ENCODE results near the gene MCRS1.

The MCRS1 gene

DNA sequence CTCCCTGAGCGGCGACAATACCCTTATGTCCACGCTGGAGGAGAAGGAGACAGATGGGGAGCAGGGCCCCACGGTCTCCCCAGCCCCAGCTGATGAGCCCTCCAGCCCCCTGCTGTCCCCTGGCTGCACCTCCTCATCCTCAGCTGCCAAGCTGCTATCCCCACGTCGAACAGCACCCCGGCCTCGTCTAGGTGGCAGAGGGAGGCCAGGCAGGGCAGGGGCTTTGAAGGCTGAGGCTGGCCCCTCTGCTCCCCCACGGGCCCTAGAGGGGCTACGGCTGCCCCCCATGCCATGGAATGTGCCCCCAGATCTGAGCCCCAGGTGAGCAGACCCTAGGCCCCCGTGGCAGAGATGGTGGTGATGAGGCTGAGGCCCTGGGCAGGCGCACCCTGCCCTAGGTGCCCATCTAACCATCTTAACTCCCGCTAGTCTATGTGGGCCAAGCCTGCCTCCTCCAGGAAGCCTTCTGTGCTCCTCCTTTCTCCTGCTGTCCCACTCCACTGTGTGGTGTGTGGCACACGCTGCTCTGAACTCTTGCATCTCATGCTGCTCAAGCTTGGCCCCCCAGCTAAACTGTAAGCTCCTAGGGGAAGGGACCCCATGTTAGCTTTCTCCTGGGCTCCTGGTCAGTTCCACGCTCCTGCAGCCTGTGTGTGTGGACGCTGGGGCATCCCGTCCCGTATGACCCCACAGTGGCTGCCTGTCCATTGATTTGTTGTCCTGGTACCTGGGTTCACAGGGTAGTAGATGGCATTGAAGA, 12.1 kb downstream of the MCRS1 start:
- no peak for DNase-seq

GRCh38 chr12:49554266-49554665, 13.7 kb downstream of the MCRS1 start:
- no peak for DNase-seq

DNA sequence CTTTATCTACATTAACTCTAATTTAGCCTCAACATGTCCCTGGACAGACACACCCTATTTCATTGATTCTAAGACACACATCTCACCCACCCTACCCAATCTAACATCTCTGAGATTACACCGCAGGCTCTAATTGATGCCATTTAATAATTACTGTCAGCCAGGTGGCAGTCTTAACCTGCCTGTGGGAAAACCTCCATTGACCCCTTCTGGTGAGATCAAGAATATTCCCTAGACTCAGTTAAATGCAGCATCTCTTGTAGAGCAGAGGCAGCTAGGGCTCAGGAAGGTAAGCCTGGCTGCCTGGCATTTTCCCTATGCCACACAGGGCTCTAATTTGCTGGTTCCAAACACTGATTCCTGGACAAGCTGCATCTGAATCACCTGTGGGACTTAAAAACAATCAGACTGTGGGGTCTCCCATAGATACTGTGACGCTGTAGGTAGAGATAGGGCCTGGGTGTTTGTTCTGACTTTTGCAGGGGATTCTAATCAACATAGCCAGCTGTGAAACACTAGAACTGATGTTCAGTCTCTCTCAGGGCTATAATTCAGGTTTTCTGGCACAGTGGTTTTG, 14.3 kb downstream of the MCRS1 start:
- no peak for DNase-seq

GRCh38 chr12:49552899-49553298, 15.0 kb downstream of the MCRS1 start:
- DNase-seq: no peak

GRCh38 chr12:49552425-49552824, 15.5 kb downstream of the MCRS1 start:
- no peak for DNase-seq

GRCh38 chr12:49552014-49552413, 15.9 kb downstream of the MCRS1 start:
- DNase-seq: no peak

DNA sequence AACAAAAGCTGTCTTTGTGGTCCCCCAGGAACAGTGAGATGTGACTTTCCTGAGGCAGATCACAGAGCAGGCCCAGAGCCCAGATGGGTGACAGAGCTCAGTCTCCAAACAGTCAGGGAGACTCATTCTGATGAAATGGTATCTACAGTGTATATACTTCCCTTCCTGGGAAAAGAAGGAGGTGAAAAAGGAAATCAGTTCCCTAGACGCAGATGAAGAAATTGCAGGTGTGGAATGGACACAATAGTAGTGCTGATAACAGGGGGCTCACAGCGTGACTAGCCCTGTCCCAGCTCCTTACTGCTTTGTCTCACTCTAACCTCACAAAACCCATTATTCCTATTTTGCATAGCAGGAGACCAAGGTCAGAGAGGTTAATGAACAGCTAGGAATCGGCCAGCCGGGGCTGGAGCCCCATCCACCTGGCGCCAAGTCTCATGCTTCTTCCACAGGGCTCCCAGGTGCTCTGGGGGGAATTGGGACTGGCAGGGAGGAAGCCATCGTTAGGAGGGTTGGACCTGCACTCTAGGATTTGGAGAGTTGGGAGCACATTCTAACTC, 17.2 kb downstream of the MCRS1 start:
- DNase-seq: no peak

DNA sequence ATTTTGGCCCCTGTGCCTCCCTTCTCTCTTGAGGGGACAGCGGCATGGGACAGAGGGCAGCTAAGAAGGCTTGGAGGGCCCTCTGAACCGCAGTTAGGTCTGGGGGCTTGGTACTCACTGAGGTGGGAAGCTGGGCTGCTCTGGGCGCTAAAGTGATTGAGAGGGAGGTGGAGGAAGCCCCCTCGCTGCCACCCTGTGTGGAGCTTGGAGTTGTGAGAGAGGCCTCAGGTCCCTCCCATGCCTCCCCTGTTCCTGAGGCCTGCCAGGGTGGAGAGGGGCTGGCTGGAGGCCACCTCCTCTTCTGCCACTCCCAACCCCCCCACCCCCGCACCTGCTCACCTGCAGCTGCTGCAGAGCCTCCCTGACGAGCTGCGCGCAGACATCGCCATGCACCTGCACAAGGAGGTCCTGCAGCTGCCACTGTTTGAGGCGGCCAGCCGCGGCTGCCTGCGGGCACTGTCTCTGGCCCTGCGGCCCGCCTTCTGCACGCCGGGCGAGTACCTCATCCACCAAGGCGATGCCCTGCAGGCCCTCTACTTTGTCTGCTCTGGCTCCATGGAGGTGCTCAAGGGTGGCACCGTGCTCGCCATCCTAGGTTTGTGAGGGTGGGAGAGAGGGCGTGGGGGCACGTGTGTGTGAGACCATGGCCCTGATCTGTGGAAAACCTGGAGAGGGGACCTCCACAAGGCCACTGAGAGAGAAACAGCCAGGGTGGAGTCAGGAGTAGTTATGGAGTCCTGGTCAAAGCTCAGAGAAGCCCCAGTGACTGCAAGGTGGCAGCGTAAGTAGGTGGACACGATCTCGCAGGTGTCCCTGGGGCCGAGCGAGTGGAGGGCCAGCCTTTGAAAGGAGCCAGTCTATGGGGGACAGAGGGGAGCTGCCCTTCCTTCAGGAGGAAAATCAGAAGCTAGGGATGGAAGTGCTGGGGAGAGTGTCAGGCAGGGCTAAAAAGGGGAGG, 17.9 kb downstream of the MCRS1 start:
- DNase-seq: no peak

DNA sequence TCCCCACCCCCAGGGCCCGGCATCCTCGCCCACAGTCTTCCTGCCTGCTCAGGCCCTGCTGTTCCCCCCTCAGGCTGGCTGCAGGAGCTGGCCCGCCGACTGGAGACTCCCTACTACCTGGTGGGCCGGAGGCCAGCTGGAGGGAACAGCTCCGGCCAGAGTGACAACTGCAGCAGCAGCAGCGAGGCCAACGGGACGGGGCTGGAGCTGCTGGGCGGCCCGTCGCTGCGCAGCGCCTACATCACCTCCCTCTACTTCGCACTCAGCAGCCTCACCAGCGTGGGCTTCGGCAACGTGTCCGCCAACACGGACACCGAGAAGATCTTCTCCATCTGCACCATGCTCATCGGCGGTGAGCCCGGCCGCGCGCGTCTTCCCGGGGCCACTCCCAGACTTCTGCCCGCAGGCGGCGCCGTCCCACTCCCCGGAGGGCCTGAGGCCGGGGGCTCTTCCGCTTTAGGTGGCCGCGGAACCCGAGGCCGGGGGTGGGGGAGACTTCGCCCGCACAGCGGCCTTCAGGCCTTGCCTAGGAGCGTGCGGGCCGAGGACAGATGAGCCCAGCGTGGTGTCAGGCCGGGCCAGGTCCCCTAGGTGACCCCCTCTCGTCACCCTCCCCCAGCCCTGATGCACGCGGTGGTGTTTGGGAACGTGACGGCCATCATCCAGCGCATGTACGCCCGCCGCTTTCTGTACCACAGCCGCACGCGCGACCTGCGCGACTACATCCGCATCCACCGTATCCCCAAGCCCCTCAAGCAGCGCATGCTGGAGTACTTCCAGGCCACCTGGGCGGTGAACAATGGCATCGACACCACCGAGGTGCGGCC, 18.9 kb downstream of the MCRS1 start:
- DNase-seq: no peak

GRCh38 chr12:49548481-49548821, 19.5 kb downstream of the MCRS1 start:
- DNase-seq: no peak

GRCh38 chr12:49547090-49547690, 20.8 kb downstream of the MCRS1 start:
- DNase-seq: no peak

DNA sequence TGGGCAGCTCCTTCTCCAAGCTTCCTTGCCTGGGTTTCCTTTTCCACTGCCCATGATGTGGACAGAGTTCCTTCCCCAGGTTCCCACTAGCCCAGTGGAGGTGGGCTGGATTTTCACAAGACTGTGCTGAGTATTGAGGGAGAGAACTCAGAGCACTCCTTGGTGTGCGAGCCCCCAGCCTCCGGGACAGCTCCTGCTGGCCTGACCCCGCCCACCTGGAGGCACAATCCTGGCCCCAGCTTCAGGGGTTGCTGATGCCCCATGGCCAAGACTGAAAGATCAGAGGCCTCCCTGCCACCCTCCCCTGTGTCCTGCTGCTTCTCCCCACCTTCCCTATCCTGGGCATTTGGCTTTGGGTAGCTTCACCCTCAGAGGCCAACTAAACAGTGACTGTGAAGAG, 21.5 kb downstream of the MCRS1 start:
- DNase-seq: no peak

DNA sequence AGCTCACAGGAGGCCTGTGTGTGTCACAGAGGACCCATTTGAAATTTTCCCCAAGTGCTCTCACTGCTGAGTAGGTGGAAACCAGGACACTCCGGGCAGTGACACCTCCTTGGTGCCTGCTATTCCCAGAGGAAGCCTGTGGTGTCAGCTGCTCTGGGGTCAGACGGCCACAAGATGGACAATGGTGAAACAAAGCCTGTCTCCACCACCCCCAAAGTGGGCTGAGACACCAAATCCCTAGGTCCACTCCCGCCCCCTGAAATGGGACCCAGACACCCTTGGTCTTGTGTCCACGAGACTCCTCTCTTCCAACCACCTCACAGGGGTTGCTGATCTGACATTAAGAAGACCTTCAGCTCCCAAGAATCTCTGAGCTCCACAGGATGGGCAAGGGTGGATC, 22.1 kb downstream of the MCRS1 start:
- DNase-seq: no peak

- DNase-seq: no peak
Measured at GRCh38 chr12:49543914-49544815, 23.8 kb downstream of the MCRS1 start.

- no peak for DNase-seq
Measured at GRCh38 chr12:49543221-49543913, 24.6 kb downstream of the MCRS1 start.

GRCh38 chr12:49542592-49543160, 25.3 kb downstream of the MCRS1 start:
- DNase-seq: no peak

GRCh38 chr12:49541911-49542505, 25.9 kb downstream of the MCRS1 start:
- DNase-seq: no peak

DNA sequence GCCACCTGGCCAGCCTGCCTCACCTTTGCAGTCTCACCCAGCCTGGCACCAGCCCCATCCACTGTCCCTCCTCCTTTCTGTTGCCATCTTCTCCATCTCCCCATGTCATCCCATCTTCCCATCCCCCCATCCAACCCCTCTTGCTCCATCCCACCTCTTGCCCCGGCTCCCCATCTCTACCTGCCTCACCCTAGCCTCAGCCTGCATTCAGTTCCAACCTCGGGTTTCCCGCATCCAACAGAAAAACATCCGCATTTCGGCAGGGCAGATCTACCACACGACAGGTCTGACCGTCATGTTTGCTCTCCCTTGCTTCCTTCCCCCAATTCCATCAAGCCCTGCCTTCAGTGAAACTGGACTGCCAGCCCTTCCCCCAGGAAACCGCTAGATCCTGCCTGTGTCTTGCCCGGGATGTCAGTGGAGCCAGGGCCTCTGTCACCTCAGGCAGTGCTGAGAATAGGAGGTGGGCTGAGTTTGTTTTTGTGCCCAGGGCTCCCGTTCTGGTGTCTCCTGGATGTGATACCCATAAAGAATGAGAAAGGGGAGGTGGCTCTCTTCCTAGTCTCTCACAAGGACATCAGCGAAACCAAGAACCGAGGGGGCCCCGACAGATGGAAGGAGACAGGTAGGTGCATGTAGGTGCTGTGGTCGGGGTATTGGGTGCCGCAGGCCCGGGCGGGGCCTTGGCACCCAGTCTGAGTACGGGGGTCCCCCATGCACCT, 26.6 kb downstream of the MCRS1 start:
- no peak for DNase-seq
